DMS153 (cell line): ENCODE measurements around the gene TAMALIN.
A peak's percentile ranks its signal among the peaks of the same experiment; 100 is the strongest.

Source experiments
- DNase-seq: peaks from one replicate; lab custom pipeline; 2025; lab: John Stamatoyannopoulos, UW

TAMALIN gene

DNA sequence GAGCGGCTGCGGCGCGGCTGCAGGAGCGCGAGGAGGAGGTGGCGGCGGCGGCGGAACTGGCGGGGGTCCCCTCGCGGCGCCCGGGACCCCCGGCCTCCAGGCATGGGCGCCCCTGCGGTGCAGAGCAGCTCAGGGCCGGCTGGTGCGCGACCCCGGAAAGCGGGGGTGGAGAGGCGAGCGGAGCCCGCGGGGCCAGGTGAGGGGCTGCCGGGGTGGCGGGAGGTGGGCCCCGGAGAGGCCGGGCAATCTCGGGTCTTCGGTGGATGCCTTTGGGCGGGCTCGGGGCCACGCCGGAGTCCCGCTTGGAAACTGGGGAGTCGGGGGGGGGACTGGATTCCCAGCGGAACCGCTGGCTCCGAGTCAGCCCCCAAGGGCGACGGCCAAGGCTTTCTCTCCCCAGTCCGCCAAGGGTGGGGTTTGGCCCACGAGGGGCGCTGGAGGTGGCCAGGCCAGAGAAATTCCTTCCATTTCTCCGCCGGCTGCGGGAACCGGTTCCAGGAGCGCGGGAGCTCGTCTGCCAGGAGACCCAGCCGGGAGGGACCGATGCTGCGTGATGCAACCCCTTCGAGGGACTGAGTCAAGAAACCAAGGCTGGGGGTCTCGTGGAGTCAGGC is 30.6 kb downstream of the TAMALIN start:
- DNase-seq: no peak

DNA sequence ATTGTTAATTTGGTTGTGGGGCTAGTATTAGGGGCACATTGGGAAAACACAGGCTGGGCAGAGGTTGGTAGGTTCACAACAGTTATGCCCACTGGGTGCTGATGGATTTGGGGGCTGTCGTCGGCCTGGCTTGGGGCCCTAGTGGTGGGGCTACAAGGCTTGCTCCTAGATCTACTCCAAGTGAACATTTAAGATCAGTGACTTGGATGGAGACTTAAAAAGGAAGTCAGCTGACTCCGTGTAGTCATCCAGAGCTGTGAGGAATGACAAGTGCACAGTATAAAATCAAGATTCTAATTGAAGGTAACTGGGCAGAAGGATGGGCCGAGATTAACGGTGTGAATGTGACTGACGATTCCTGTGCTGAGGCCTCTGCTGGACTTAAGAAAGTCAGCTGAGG is 31.7 kb downstream of the TAMALIN start:
- DNase-seq: no peak

DNA sequence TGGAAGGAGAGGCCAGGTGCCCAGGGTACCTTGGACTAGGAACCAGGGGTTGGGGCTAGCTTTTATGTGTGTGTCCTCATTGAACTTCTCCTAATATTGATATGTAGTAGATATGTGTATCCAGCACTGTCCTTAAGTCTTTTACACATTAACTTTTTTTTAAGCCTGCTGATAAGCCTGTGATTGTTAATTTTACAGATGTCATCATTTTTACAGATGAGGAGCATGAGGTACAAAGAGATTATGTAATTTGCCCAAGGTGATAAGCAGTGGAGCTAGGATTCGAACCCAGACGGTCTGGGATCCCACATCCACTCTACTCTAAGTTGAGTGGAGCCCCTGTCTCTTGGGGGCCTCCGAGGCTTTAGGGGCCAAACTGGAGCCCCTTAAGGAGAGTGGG is 34.3 kb downstream of the TAMALIN start:
- DNase-seq: no peak

- DNase-seq: no peak
These were observed 35.0 kb downstream of the TAMALIN start for GRCh38 chr12:52041695-52042123.

GRCh38 chr12:52042706-52043385 is 36.1 kb downstream of the TAMALIN start:
- no peak for DNase-seq

DNA sequence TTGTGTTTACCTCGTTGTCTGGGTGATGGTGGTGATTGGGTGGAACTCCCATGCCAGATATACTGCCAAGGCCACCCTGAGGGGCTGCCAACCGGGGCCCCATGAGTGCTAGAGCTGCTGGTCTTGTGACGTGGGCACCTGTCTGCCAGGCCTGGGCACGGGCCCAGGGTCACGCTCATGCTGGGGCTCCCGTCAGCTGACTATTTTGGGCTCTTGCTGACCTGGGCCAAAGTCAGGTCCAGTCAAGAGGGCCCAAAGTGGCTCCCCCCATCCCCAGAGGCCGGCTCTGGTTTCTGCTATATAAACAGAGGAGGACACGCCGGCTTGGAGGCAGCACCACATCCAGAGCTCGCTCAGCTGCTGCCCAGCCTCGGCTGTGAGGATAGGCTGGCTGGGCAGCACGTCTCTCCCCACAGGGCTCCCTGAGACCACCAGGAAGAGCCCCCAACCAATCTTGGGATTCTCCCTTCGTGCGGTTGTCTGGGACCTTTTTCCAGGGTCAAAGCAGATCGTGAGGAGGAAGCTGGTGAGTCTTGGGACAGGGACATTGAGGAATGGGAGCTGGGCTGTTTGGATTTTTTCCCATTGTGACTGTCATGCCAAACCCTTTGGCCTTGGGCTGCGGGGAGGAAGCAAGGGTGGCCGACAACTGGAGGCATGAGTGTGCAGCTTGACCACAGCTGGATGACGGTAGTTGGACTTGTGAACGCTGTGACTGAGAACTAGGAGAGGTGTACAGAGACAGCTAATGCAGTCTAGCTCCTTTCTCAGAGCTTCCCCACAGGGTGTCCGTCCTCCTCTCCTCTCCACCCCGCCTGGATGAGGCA is 36.9 kb downstream of the TAMALIN start:
- no peak for DNase-seq

DNA sequence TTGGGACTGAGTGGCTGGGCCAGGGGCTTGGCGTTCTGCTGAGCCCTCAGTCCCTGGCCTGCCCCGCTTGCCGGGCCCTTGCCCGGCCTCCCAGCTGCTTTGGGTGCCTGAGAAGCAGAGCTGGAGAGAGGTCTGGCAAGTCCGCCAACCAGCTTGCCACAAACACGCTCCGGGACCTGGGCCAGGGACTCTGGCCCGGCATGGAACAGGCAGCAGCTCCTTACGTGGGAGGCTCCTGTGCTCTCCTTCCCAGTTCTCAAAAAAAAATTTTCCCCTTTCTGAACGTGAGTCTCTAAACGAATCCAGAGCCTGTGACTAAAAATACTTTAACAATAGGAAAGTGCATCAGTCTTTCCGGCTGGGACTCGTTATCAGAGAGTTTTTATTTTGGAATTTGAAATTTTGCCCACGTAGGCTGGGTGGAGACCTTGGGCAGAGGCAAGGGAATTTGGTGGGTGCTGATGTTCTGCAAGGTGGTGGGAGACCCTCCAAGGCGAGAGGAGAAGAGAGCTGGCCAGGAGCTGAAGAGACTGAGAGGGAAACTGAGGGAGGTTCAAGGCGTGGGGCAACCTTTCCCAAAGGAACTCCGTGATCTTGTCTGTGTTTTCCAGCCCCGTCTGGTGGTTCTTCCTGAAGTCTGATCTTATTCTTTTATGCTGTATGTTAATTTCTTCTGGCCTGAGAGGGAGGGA is 37.7 kb downstream of the TAMALIN start:
- no peak for DNase-seq

DNA sequence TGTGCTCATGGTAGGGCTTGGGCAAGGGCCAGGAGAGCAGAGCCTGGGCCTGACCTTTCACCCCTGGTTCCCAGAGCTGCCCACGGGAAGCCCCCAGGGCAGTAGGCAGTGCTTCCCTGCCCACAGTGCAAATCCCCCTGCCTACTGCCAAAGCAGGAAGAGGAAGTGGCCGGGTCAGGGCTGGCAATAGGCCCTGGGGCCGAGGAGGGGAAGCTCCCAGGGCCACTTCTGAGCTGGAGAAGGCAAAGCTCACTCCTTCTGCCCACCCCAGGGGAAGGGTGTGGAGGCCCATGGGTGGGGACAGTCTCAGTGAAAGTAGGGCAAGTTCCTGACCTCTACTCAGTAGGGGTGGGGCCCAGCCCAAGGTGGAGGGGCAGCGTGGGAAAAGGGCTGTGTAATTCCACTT is 39.1 kb downstream of the TAMALIN start:
- DNase-seq: no peak

DNA sequence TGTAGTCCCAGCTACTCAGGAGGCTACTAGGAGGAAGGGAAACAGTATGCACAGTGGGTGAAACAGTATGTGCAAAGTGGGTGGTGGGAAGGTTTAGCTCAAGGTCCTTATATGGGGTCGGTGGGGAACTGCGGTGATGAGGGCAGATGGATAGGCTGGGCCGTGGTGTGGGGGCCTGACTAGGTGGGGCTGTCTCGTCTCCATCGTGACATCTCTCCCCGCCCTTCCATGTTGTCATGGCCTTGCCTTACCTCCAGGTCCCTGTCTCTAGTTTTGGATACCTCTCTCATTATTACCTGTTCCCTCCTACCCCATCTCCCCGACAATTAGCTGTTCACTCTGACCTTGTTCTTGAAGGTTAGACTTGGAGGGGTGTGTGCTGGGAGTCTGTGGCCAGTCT is 40.1 kb downstream of the TAMALIN start:
- DNase-seq: no peak

- DNase-seq: no peak
These were observed 42.5 kb downstream of the TAMALIN start for GRCh38 chr12:52049286-52049685.

- no peak for DNase-seq
These were observed 42.9 kb downstream of the TAMALIN start for GRCh38 chr12:52049688-52050087.

DNA sequence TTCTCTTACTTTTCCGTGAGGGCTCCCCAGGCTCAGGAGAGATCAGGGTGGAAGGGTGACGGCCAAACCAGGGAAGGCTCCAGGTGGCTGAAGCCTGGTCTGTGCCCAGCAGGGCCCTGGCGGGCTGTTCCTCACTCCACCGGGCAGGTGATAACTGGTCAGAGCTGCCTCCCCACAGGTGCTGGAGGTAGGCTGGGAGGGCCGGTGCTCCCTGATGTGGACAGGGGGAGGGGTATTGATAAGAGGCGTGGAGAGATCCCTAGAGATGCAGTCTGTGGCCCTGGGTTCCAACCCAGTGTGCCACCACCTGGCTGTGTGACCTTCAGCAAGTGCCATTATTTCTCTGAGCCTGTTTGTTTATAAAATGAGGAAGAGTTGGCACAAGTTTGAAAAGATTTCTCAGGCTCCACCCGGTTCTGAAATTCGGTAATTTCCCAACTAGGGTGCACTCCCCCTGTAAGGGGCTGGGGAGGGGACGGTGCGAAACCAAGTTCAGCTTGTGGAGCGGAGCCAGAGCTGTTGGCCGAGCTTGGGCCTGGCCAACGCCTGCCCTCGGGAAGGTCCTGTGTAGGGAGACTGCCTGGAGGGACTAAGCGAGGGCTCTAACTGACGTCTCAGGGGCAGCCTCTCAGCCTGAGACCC is 43.5 kb downstream of the TAMALIN start:
- DNase-seq: peak; percentile 7

DNA sequence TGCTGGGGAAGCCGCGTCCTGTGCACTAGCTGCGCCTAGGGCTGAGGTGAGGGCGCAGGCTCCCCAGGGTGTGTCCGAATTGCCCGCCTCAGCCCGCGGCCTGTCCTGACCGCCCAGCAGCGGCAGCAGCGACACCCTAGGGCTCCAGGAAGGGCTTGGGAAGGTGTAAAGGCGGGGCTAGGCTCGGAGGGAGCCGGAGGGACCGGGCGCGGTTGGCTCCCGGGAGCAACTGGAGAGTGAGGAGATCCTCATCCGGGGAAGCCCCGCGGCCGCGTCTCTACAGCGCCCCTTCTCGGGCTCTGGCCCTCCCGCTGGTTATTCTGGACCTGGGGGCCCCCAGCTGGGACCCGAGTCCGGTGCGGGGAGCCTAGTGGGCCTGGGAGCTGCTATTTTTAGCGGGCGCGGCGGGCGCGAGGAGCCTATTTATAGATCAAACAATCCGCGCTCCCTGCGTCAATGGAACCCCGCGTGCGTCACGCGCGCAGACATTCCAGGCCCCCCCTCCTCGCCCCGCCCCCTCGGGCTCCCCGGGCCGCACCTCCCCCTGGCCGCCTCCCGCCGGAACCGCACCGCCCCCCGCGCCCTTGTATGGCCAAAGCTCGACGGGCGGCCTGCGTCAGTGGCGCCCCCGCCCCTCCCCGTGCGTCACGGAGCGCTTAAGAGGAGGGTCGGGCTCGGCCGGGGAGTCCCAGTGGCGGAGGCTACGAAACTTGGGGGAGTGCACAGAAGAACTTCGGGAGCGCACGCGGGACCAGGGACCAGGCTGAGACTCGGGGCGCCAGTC is 44.2 kb downstream of the TAMALIN start, which contains the start of gene NR4A1:
NR4A1 (plus strand) TSS at position 685 of the 784 bp plus-strand sequence. CDS start 2,887 bp downstream, outside the sequence.
- DNase-seq: peak; percentile 85

DNA sequence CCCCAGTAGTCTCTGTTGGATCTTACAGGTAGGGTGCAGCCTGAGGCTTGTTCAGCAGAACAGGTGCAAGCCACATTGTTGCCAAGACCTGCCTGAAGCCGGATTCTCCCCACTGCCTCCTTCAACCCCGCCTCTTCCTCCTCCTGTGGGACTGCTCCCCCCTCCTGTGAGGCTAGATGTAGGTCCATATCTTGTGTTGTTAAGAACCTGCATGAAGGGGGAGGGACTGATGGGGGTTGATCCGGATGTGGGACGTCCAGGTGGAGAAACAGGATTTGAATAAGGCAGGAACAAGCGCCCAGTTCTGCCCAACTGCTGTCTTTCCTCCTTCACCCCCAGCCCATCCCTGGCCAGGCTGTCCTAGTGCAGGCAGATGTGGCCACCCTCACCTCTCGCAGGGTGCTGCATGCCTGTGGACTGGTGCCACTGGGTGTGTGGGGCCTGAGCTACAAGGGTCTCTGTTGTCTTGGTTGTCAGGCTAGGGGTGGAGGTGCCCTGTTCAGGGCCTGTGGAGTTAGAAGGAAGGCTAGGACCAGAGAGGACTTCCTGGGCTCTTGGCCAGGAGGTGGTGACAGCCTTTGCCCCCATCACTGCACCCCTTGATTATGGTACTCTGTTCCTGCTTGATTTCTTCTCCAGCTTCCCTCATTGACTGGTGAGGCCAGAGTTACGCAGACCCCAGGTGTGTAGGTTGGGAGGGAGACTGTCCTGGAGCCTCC is 45.9 kb downstream of the TAMALIN start:
- DNase-seq: no peak

DNA sequence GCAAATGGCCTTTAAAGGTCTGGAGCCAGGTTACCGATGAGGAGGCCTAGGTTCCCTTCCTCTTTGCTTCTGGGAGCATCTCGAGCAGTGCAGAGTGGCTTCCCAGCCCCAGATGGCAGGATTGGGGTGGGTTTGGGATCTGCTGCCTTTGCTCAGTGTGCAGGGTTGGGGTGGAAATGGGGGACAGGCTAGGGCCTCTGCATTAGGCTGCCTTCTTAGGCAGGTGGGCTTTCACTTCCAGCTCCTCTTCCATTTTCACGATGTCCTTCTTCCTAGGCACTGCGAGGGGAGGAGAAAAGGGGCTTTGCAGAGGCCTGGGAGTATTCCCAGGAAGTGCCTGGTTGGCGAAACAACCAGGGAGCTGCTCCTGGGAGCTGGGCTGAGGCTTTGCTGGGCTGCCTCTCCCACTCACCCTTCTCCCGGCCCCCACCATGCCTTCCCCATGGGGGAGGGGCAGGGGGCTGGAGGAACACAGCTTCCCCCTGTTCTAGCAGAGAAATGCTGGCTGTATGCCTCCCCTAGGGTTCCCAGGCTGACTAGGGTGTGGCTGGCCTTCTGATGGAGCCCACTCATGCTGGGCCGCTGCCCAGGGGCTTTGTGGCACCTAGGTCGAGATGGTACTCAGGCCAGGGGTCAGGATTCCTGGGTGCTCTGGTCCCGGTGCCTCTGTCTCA is 46.9 kb downstream of the TAMALIN start:
- no peak for DNase-seq

GRCh38 chr12:52054231-52054832 is 47.6 kb downstream of the TAMALIN start:
- no peak for DNase-seq

GRCh38 chr12:52054833-52055730 is 48.3 kb downstream of the TAMALIN start:
- DNase-seq: no peak
